OCI-LY7 (cell line): ENCODE results near the gene WNT9B. TPM values are rescaled to one million over a fixed set of nuclear protein-coding genes. Genes with fewer than 3 reads are reported as not detected.
A peak's percentile ranks its signal among the peaks of the same experiment; 100 is the strongest.

Experiments used
- BruUV-seq: library from RNA; stranded (reverse); fragments of 400-500 nt; replicated peaks from 2 replicates; lab custom pipeline; 2021; lab: Mats Ljungman, UMichigan
- CTCF ChIA-PET: fragments of 300-600 bp; sonication (Branson Sonifier 250); formaldehyde crosslinking; loops from one replicate; lab custom pipeline; 2022; ENCODE audit warnings: antibody characterized with exemption; ENCODE audit not compliant: unreplicated experiment; lab: Charles Lee
- POLR2A ChIA-PET: fragments of 300-600 bp; sonication (Branson Sonifier 250); formaldehyde crosslinking; loops from one replicate; lab custom pipeline; 2022; ENCODE audit warnings: antibody characterized with exemption; lab: Charles Lee
- DNase-seq: peaks from one replicate; pipeline ENCODE4 v3.0.0-alpha.2; 2015; ENCODE audit warnings: low spot score
- H2AFZ ChIP-seq: fragments of 200-600 bp; sonication (generic), shearing (Covaris generic); 2 replicates; pipeline ENCODE4 v1.6.1; 2014; ENCODE audit warnings: mild to moderate bottlenecking, antibody characterized with exemption, low read length, moderate library complexity
- H3K27ac ChIP-seq: fragments of 200-600 bp; sonication (generic); 2 replicates; pipeline ENCODE4 v1.5.1; 2014; ENCODE audit warnings: mixed run types, low read depth, mild to moderate bottlenecking, moderate library complexity, low read length, inconsistent platforms; ENCODE audit not compliant: poor library complexity, severe bottlenecking
- H3K36me3 ChIP-seq: fragments of 200-600 bp; sonication (generic); 2 replicates; pipeline ENCODE4 v1.6.1; 2014; ENCODE audit warnings: mild to moderate bottlenecking, antibody characterized with exemption, low read length, moderate library complexity, mixed read lengths; ENCODE audit not compliant: insufficient read depth
- H3K4me1 ChIP-seq: fragments of 200-600 bp; sonication (generic); 2 replicates; pipeline ENCODE4 v1.5.1; 2014; ENCODE audit warnings: mild to moderate bottlenecking, low read length; ENCODE audit not compliant: insufficient read depth, poor library complexity, severe bottlenecking
- H3K4me2 ChIP-seq: fragments of 200-600 bp; sonication (generic); 2 replicates; pipeline ENCODE4 v1.6.1; 2014; ENCODE audit warnings: mild to moderate bottlenecking, low read length
- H3K4me3 ChIP-seq: fragments of 200-600 bp; sonication (generic); 2 replicates; pipeline ENCODE4 v1.5.1; 2014; ENCODE audit warnings: mild to moderate bottlenecking, low read depth, low read length; ENCODE audit not compliant: poor library complexity, severe bottlenecking
- H3K79me2 ChIP-seq: fragments of 200-600 bp; sonication (generic); 2 replicates; pipeline ENCODE4 v1.6.1; 2016; ENCODE audit warnings: low read depth, mild to moderate bottlenecking, low read length, moderate library complexity, mixed read lengths; ENCODE audit not compliant: insufficient read depth
- H3K9me2 ChIP-seq: fragments of 200-600 bp; sonication (generic); 2 replicates; pipeline ENCODE4 v1.6.1; 2016; ENCODE audit warnings: mild to moderate bottlenecking, low read length, mixed read lengths; ENCODE audit not compliant: insufficient read depth
- H3K9me3 ChIP-seq: fragments of 200-600 bp; sonication (generic); 2 replicates; pipeline ENCODE4 v1.6.1; 2014; ENCODE audit warnings: mild to moderate bottlenecking, mixed run types, low read length, mixed read lengths
- H4K20me1 ChIP-seq: fragments of 200-600 bp; sonication (generic); 2 replicates; pipeline ENCODE4 v1.6.1; 2014; ENCODE audit warnings: mild to moderate bottlenecking, antibody characterized with exemption, low read length, moderate library complexity, mixed read lengths; ENCODE audit not compliant: insufficient read depth
- CTCF ChIP-seq: fragments of 200-600 bp; sonication (generic); conservative IDR thresholded peaks from 2 replicates; pipeline ENCODE4 v1.5.1; 2014; ENCODE audit warnings: mild to moderate bottlenecking, antibody characterized with exemption, low read length, moderate library complexity, mixed read lengths
- EZH2phosphoT487 ChIP-seq: fragments of 200-600 bp; sonication (generic); IDR thresholded peaks from 2 replicates; pipeline ENCODE4 v1.6.1; 2018; ENCODE audit warnings: low read depth, borderline replicate concordance, mild to moderate bottlenecking, mixed run types, antibody characterized with exemption, low read length, moderate library complexity, mixed read lengths
- intact Hi-C: fragments of 100-400 bp; cut with micrococcal nuclease; formaldehyde crosslinking; loops from one replicate; pipeline ENCODE4 v1.10.0; 2022; ENCODE audit not compliant: unreplicated experiment
- total RNA-seq, 2 experiments: library from RNA; depleted of rRNA in 1 of 2; stranded (reverse); fragments of >200 nt in 1 of 2; shearing (Covaris generic) in 1 of 2; gene quantifications; 2 replicates each; pipeline ENCODE4 v1.2.3, GENCODE V29; 2014 to 2022

The WNT9B gene
- total RNA-seq, 2 experiments from 2014 or later, result not detected

DNA sequence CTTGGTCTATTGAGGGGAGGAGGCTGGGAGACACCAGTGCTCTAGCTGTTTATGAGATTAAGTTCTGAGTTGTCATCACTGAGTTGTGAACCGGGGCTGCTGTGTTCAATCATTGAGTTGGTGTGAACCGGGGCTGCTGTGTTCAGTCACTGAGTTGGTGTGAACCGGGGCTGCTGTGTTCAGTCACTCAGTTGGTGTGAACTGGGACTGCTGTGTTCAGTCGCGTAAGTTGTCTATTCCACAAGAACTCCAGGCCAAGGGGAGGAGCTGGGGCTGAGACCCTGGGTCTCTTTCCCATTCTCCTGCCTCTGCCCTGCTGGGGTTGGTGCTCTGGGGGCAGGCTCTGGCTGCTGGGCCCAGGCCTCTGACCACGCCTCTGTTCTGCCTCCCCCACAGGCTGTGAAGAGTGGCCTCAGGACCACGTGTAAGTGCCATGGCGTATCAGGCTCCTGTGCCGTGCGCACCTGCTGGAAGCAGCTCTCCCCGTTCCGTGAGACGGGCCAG, 24.5 kb downstream of the WNT9B start:
- Histone ChIP-seq H3K9me3 (no peaks in the 10 kb centered on the region), H3K9me2 (no peaks in the 10 kb centered on the region), H3K4me1 (peaks cover 9% of the 10 kb centered on the region), H3K4me3 (no peak overlapping the region), H4K20me1 (no peaks in the 10 kb centered on the region), H3K79me2 (no peaks in the 10 kb centered on the region), H2AFZ (no peak overlapping the region), H3K4me2 (no peak overlapping the region), H3K36me3 (no peaks in the 10 kb centered on the region), H3K27ac (no peak overlapping the region)
- BruUV-seq, result no TSS peak
- TF ChIP-seq CTCF (no peak), EZH2phosphoT487 (no peak)
- intact Hi-C loops, result no loop called here
- ChIA-PET CTCF (no interaction called here), POLR2A (interaction anchor here (0.6 kb wide), 1 partner anchor 1938 kb away, joined by 3 read pairs; no protein-coding TSS in a partner anchor)
- peak; percentile 20 for DNase-seq

- no peaks in the 10 kb centered on the region for H3K9me2 ChIP-seq
- H3K36me3 ChIP-seq, result no peaks in the 10 kb centered on the region
- H3K4me2 ChIP-seq, result no peak overlapping the region
- H3K79me2 ChIP-seq, result no peaks in the 10 kb centered on the region
- H4K20me1 ChIP-seq, result no peaks in the 10 kb centered on the region
- ChIA-PET CTCF (no interaction called here), POLR2A (no interaction called here)
- no peaks in the 10 kb centered on the region for H3K9me3 ChIP-seq
- no peak overlapping the region for H3K27ac ChIP-seq
- intact Hi-C loops, result no loop called here
- peak; percentile 71 for DNase-seq
- TF ChIP-seq CTCF (peak; percentile 72), EZH2phosphoT487 (no peak)
- H3K4me3 ChIP-seq, result no peak overlapping the region
- peaks cover 9% of the 10 kb centered on the region for H3K4me1 ChIP-seq
- H2AFZ ChIP-seq, result no peak overlapping the region
- no TSS peak for BruUV-seq
These were observed 25.0 kb downstream of the WNT9B start for GRCh38 chr17:46876353-46876887.

- intact Hi-C loops, result no loop called here
- POLR2A ChIA-PET, result no interaction called here
- no peak overlapping the region for H3K4me3 ChIP-seq
- H2AFZ ChIP-seq, result no peak overlapping the region; the same call in 1 of the 2 replicates
- no peaks in the 10 kb centered on the region for H4K20me1 ChIP-seq
- H3K27ac ChIP-seq, result no peak overlapping the region
- H3K4me1 ChIP-seq, result peaks cover 9% of the 10 kb centered on the region
- no peaks in the 10 kb centered on the region for H3K9me2 ChIP-seq
- H3K4me2 ChIP-seq, result no peak overlapping the region
- BruUV-seq, result no TSS peak
- TF ChIP-seq CTCF, result no peak
- no peak for TF ChIP-seq EZH2phosphoT487
- H3K9me3 ChIP-seq, result no peaks in the 10 kb centered on the region
- DNase-seq, result no peak
- CTCF ChIA-PET, result no interaction called here
- H3K36me3 ChIP-seq, result no peaks in the 10 kb centered on the region
- no peaks in the 10 kb centered on the region for H3K79me2 ChIP-seq
These were observed 25.5 kb downstream of the WNT9B start for GRCh38 chr17:46876926-46877325.
